KOPT-K1 (cell line): Measurements from ENCODE around the gene GRAPL.
"Not testable (repeated sequence)": the region's sequence is repeated elsewhere in the genome, so short reads cannot be mapped to it uniquely, and the experiment has no call there.

Source experiments
- H3K27ac ChIP-seq: fragments of 200-600 bp; sonication (generic); 2 replicates; pipeline ENCODE4 v1.5.1; 2016; ENCODE audit warnings: antibody characterized with exemption, mild to moderate bottlenecking, low read depth, low read length; ENCODE audit not compliant: poor library complexity, severe bottlenecking
- H3K36me3 ChIP-seq: fragments of 200-600 bp; sonication (generic); 2 replicates; pipeline ENCODE4 v1.5.1; 2017; ENCODE audit warnings: antibody characterized with exemption, mild to moderate bottlenecking, low read length, moderate library complexity; ENCODE audit not compliant: insufficient read depth
- H3K9me3 ChIP-seq: fragments of 200-600 bp; sonication (generic); 2 replicates; pipeline ENCODE4 v1.5.1; 2017; ENCODE audit warnings: antibody characterized with exemption, low read length, mild to moderate bottlenecking; ENCODE audit not compliant: insufficient read depth, poor library complexity, severe bottlenecking

The GRAPL gene

GRCh38 chr17:19158478-19158877 is 31.1 kb downstream of the GRAPL start:
- not testable (repeated sequence) for H3K27ac ChIP-seq, H3K36me3 ChIP-seq, H3K9me3 ChIP-seq

GRCh38 chr17:19158938-19159337 is 31.5 kb downstream of the GRAPL start:
- not testable (repeated sequence) for H3K27ac ChIP-seq, H3K36me3 ChIP-seq, H3K9me3 ChIP-seq

- H3K27ac ChIP-seq, H3K9me3 ChIP-seq, H3K36me3 ChIP-seq: not testable (repeated sequence)
Measured at GRCh38 chr17:19161308-19162107, 34.1 kb downstream of the GRAPL start.

- H3K36me3 ChIP-seq, H3K9me3 ChIP-seq, H3K27ac ChIP-seq: not testable (repeated sequence)
Measured at GRCh38 chr17:19162384-19163216, 35.2 kb downstream of the GRAPL start.

GRCh38 chr17:19174422-19174821 is 47.0 kb downstream of the GRAPL start:
- not testable (repeated sequence) for H3K9me3 ChIP-seq, H3K27ac ChIP-seq

GRCh38 chr17:19175410-19175809 is 48.0 kb downstream of the GRAPL start:
- not testable (repeated sequence) for H3K27ac ChIP-seq, H3K9me3 ChIP-seq, H3K36me3 ChIP-seq

More at GRCh38 chr17:19174422-19174821, 47.0 kb downstream of the GRAPL start:
- not testable (repeated sequence) for H3K36me3 ChIP-seq

- not testable (repeated sequence) for H3K36me3 ChIP-seq, H3K27ac ChIP-seq, H3K9me3 ChIP-seq
Measured at GRCh38 chr17:19181040-19181875, 53.9 kb downstream of the GRAPL start.

- not testable (repeated sequence) for H3K36me3 ChIP-seq, H3K27ac ChIP-seq, H3K9me3 ChIP-seq
Measured at GRCh38 chr17:19187883-19188869, 60.8 kb downstream of the GRAPL start.

GRCh38 chr17:19188870-19189708 is 61.7 kb downstream of the GRAPL start:
- H3K36me3 ChIP-seq, H3K27ac ChIP-seq: not testable (repeated sequence)

GRCh38 chr17:19189781-19190405 is 62.5 kb downstream of the GRAPL start:
- H3K27ac ChIP-seq, H3K9me3 ChIP-seq, H3K36me3 ChIP-seq: not testable (repeated sequence)

More at GRCh38 chr17:19188870-19189708, 61.7 kb downstream of the GRAPL start:
- H3K9me3 ChIP-seq, result not testable (repeated sequence)

- not testable (repeated sequence) for H3K27ac ChIP-seq, H3K9me3 ChIP-seq, H3K36me3 ChIP-seq
Measured at GRCh38 chr17:19196382-19197204, 69.2 kb downstream of the GRAPL start.

- H3K36me3 ChIP-seq, H3K27ac ChIP-seq, H3K9me3 ChIP-seq: not testable (repeated sequence)
Measured at GRCh38 chr17:19202448-19202847, 75.1 kb downstream of the GRAPL start.
